B cell (primary cell): ENCODE measurements around the gene CLEC18B. TPM values are rescaled to one million over a fixed set of nuclear protein-coding genes. Genes with fewer than 3 reads are reported as not detected.
"Not testable (repeated sequence)": the region's sequence is repeated elsewhere in the genome, so short reads cannot be mapped to it uniquely, and the experiment has no call there.

ENCODE experiments used
- ATAC-seq: fragments of 200-7000 bp; cut with Tn5 transposase; one replicate; pipeline ENCODE4 v1.10.0; 2021; ENCODE audit warnings: low read depth, mild to moderate bottlenecking, moderate number of reproducible peaks, moderate library complexity
- CTCF ChIA-PET: fragments of 350-600 bp; sonication (Branson Sonifier 250); formaldehyde crosslinking; loops from one replicate; lab custom pipeline; 2021; ENCODE audit warnings: antibody characterized with exemption, inconsistent platforms; lab: Charles Lee
- POLR2A ChIA-PET: fragments of 350-600 bp; sonication (Branson Sonifier 250); formaldehyde crosslinking; loops from one replicate; lab custom pipeline; 2021; ENCODE audit warnings: antibody characterized with exemption; lab: Charles Lee
- DNase-seq: peaks from one replicate; pipeline ENCODE4 v3.0.0; 2013
- H2AFZ ChIP-seq: 2 replicates; pipeline ENCODE4 v1.6.1; 2012; ENCODE audit warnings: mild to moderate bottlenecking, low read depth, low read length; ENCODE audit not compliant: insufficient read depth, poor library complexity, severe bottlenecking
- H3K27ac ChIP-seq, 2 donors: 1 replicate in 1 of 2; 2 replicates in 1 of 2; pipeline ENCODE4 v1.5.1; 2012 to 2013; ENCODE audit warnings: low read length in 2 of 2, mild to moderate bottlenecking in 2 of 2, moderate library complexity in 1 of 2
- H3K27me3 ChIP-seq, 4 experiments: fragments of 200-600 bp in 1 of 4; sonication (generic) in 1 of 4; replicated peaks in 1 of 4; 1 replicate in 2 of 4; 2 replicates in 2 of 4; pipeline versions ENCODE4 v1.6.1 to v1.7.0; 2013 to 2016; ENCODE audit warnings: low read length in 3 of 4, mild to moderate bottlenecking in 2 of 4, mixed read lengths in 1 of 4, moderate library complexity in 1 of 4; ENCODE audit not compliant: insufficient read depth in 4 of 4, control insufficient read depth in 3 of 4; ENCODE audit errors: control extremely low read depth in 1 of 4
- H3K36me3 ChIP-seq, 2 experiments: replicated peaks in 1 of 2; 1 replicate in 1 of 2; 2 replicates in 1 of 2; pipeline versions ENCODE4 v1.6.1 to v1.7.1; 2013; ENCODE audit warnings: low read length in 1 of 2; ENCODE audit not compliant: insufficient read depth in 2 of 2, control insufficient read depth in 1 of 2; ENCODE audit errors: control extremely low read depth in 1 of 2, extremely low read depth in 1 of 2
- H3K4me1 ChIP-seq, 2 donors: fragments of 200-600 bp in 1 of 2; sonication (generic) in 1 of 2; 1 replicate in 1 of 2; 2 replicates in 1 of 2; pipeline versions ENCODE4 v1.5.1 to v1.6.1; 2013 to 2017; ENCODE audit warnings: low read length in 2 of 2; ENCODE audit not compliant: control insufficient read depth in 2 of 2, insufficient read depth in 2 of 2
- H3K4me2 ChIP-seq: replicated peaks from 2 replicates; pipeline ENCODE3; 2012; ENCODE audit warnings: mild to moderate bottlenecking, low read depth, low read length; ENCODE audit not compliant: poor library complexity, severe bottlenecking
- H3K4me3 ChIP-seq, 5 experiments: fragments of 200-600 bp in 1 of 5; sonication (generic) in 1 of 5; 1 replicate in 3 of 5; 2 replicates in 2 of 5; pipeline versions ENCODE4 v1.5.1 to v1.7.0; 2011 to 2016; ENCODE audit warnings: low read length in 4 of 5, mild to moderate bottlenecking in 4 of 5, low read depth in 2 of 5, control low read depth in 1 of 5, moderate library complexity in 1 of 5; ENCODE audit not compliant: insufficient read depth in 1 of 5; ENCODE audit errors: control extremely low read depth in 1 of 5, extremely low read depth in 1 of 5
- H3K79me2 ChIP-seq: fragments of 200-600 bp; sonication (generic); one replicate; pipeline ENCODE4 v1.6.0; 2016; ENCODE audit warnings: low read length; ENCODE audit not compliant: control insufficient read depth, insufficient read depth
- H3K9ac ChIP-seq: fragments of 200-600 bp; sonication (generic); 2 replicates; pipeline ENCODE4 v1.6.1; 2017; ENCODE audit warnings: mild to moderate bottlenecking, low read length, moderate library complexity
- H3K9me3 ChIP-seq, 3 donors: one replicate each; pipeline versions ENCODE4 v1.6.1 to v1.7.1; 2013; ENCODE audit warnings: low read length in 2 of 3; ENCODE audit not compliant: control insufficient read depth in 2 of 3, insufficient read depth in 1 of 3; ENCODE audit errors: control extremely low read depth in 1 of 3
- H4K20me1 ChIP-seq: 2 replicates; pipeline ENCODE4 v1.6.0; 2012; ENCODE audit warnings: mild to moderate bottlenecking, low read length; ENCODE audit not compliant: insufficient read depth, control insufficient read depth, poor library complexity, severe bottlenecking
- H3K27ac Mint-ChIP-seq: one replicate; pipeline ENCODE4 v1.8.0; 2021; ENCODE audit warnings: mixed read lengths
- H3K27me3 Mint-ChIP-seq: one replicate; pipeline ENCODE4 v1.8.0; 2021; ENCODE audit warnings: mixed read lengths
- H3K4me1 Mint-ChIP-seq: one replicate; pipeline ENCODE4 v1.8.0; 2021; ENCODE audit warnings: mixed read lengths
- H3K4me3 Mint-ChIP-seq: one replicate; pipeline ENCODE4 v1.8.0; 2021; ENCODE audit warnings: mixed read lengths
- H3K9me3 Mint-ChIP-seq: one replicate; pipeline ENCODE4 v1.8.0; 2022; ENCODE audit warnings: mixed read lengths; ENCODE audit not compliant: insufficient read depth
- WGBS: methylation state at CpG from one replicate; pipeline ENCODE4 v1.1.5; 2013; ENCODE audit warnings: missing lambda C conversion rate; ENCODE audit not compliant: insufficient coverage; 5-methylcytosine and 5-hydroxymethylcytosine counted together
- intact Hi-C: fragments of 100-400 bp; cut with micrococcal nuclease; formaldehyde crosslinking; loops from one replicate; pipeline ENCODE4 v1.10.0; 2022
- polyA plus RNA-seq: library from polyadenylated mRNA; depleted of rRNA; stranded (reverse); fragments of >200 nt; gene quantifications from 2 replicates; pipeline ENCODE4 v1.2.3, GENCODE V29; 2012
- total RNA-seq, 2 donors: library from RNA; stranded (reverse); fragments of 120-200 nt in 1 of 2; gene quantifications; 1 replicate in 1 of 2; 2 replicates in 1 of 2; pipeline versions ENCODE4 v1.2.3 to v1.2.4, GENCODE V29; 2013 to 2022

CLEC18B gene
- total and polyA plus RNA-seq, 2 donors (not counting 1 experiment from before 2014, with no cell fraction given) = 1.0 to 1.6 TPM

DNA sequence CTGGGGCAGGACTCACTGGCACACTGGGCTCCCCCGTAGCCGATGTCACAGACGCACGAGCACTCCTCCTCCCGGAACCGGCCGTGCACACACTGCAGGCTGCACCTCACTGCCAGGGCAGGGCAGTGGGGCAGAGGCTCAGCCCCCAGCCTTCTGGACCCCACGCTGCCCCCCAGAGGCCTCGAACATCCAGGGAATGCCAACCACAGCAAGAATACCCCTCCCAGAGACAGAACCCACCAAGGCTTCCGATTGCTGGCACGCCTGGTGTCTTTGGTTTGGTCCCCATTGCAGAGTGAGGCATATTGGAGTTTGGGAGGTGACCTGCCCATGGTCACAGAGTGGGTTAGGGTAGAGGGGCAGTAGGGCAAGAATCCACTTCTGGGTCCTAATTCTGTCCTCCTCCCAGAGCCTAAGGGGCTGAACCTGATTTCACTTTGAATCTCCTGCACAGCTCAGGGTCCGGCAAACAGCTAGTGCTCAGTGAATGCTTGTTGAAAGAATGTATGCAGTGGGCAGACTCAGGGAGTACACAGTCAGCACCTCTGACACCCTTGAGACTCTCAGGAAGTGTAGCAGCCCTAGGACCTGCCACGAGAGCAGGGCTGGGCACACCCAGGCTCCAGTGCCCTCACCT, 9.0 kb downstream of the CLEC18B start:
- H3K4me3 Mint-ChIP-seq, H4K20me1 ChIP-seq, H3K79me2 ChIP-seq, H3K9me3 Mint-ChIP-seq, H3K9me3 ChIP-seq, H3K27me3 Mint-ChIP-seq, ATAC-seq, H3K4me3 ChIP-seq, H3K36me3 ChIP-seq, H3K4me1 Mint-ChIP-seq, CTCF ChIA-PET, H2AFZ ChIP-seq, H3K4me2 ChIP-seq, H3K27me3 ChIP-seq, H3K4me1 ChIP-seq, H3K27ac ChIP-seq, H3K9ac ChIP-seq, H3K27ac Mint-ChIP-seq, DNase-seq, intact Hi-C loops, POLR2A ChIA-PET: not testable (repeated sequence)
- no CpG with 5 or more reads among the region's 13 CpGs for WGBS

DNA sequence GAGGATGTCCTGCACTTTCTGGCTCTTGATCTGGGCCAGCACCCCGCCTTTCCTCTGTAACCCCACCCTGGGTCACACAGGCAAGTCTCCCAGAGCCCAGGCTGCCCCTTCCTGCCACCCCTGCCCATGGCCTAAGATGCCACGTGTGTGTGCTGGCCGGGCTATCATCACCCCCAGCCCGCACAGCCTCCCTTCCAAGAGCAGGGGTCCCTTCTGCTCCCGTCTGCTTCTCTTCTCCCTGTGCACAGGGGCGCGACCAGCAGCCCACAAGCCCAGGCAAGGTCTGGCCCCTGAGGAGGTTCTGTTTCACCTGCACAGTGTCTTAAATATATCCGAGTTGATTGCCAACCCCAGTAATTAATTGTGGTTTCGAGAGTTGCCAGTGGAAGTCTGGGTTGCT, 10.3 kb downstream of the CLEC18B start:
- H3K9me3 Mint-ChIP-seq, H3K27me3 Mint-ChIP-seq, ATAC-seq, H3K79me2 ChIP-seq, H3K4me1 Mint-ChIP-seq, CTCF ChIA-PET, H3K4me3 Mint-ChIP-seq, H4K20me1 ChIP-seq, H3K4me1 ChIP-seq, H3K36me3 ChIP-seq, intact Hi-C loops, H3K9ac ChIP-seq, H3K27ac Mint-ChIP-seq, H3K4me3 ChIP-seq, H3K4me2 ChIP-seq, H3K27me3 ChIP-seq, H3K27ac ChIP-seq, DNase-seq, POLR2A ChIA-PET, H2AFZ ChIP-seq, H3K9me3 ChIP-seq: not testable (repeated sequence)
- 100% methylated on average over 1 of the region's 9 CpGs for WGBS

DNA sequence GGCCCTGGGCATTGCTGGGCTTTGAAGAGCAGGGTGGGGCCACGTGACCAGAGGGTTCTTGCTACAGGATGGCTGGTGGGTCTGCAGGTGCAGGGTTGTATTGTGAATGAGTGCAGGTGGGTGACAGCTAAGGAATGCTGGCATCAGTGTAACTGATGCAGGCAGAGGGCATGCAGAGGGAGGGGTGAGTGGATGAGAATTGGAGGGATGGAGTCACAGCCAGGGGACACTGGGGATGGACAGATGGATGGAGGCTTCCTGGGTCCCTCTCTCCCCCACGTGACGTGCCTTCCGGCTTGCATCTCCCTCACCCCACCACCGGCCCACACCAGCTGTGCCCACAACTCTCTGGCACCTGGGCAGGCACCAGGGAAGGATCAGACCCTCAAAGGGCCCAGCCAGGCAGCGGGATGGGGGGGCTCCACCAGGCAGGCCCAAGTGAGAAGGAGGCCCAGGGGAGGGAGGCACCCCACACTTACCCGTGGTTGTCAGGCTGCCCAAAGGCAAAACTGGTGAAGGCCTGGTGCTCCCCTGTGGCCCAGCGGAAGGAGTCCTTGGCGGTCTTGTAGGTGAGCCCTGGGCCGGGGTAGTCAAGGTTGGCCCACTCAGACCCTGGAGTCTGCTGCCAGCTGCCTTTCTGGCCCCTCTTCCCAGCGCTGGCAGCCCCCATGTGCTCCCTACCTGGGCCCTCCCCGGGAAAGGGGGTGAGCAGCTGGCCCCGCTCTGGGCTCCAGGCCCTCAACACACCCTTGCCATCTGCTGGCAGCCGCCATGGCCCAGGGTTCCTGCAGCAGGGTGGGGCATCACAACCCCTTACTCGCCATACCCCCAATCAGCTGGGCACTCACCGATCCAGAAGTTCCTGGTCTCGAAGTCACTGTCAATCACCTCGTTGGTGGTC, 11.0 kb downstream of the CLEC18B start:
- H3K4me2 ChIP-seq, ATAC-seq, H3K79me2 ChIP-seq, H3K4me1 Mint-ChIP-seq, H3K9me3 Mint-ChIP-seq, CTCF ChIA-PET, H4K20me1 ChIP-seq, H3K4me3 ChIP-seq, POLR2A ChIA-PET, H2AFZ ChIP-seq, DNase-seq, H3K27ac ChIP-seq, H3K27ac Mint-ChIP-seq, H3K36me3 ChIP-seq, intact Hi-C loops, H3K27me3 ChIP-seq, H3K4me1 ChIP-seq, H3K27me3 Mint-ChIP-seq, H3K9me3 ChIP-seq, H3K9ac ChIP-seq: not testable (repeated sequence)
- no CpG with 5 or more reads among the region's 18 CpGs for WGBS
- H3K4me3 Mint-ChIP-seq = peak overlapping the region; percentile 33
